Measurements from ENCODE around the gene ATP11A. TPM values are rescaled to one million over a fixed set of nuclear protein-coding genes. Genes with fewer than 3 reads are reported as not detected.
A peak's percentile ranks its signal among the peaks of the same experiment; 100 is the strongest.

ATP11A gene
- total RNA-seq, 1 experiment from 2014 or later, result 65.3 TPM

GRCh38 chr13:112692586-112692985 lies 2.7 kb downstream of the ATP11A start:
- Histone ChIP-seq H3K79me1 (ENCODE audit: insufficient read depth, low read depth, low read length, poor library complexity, severe bottlenecking) (peaks cover 5% of the 10 kb centered on the region), H3K4me1 (ENCODE audit: insufficient read depth, low read length) (peaks cover 6% of the 10 kb centered on the region; the same call in 1 of the 2 replicates), H3T11ph (ENCODE audit: low read length) (no peak overlapping the region), H3K79me2 (ENCODE audit: insufficient read depth, low read length) (peaks cover 13% of the 10 kb centered on the region; the same call in 1 of the 2 replicates), H4K8ac (replicated peaks; ENCODE audit: insufficient read length, low read depth, low read length) (no peak overlapping the region), H2BK12ac (ENCODE audit: insufficient read length, low read depth, low read length) (no peak overlapping the region), H3K23ac (ENCODE audit: insufficient read length, low read depth, low read length) (no peak overlapping the region), H2BK20ac (ENCODE audit: low read depth, low read length, poor library complexity, severe bottlenecking) (no peak overlapping the region), H3K23me2 (ENCODE audit: insufficient read length, low read depth, low read length, poor library complexity, severe bottlenecking) (peaks cover 12% of the 10 kb centered on the region), H2BK120ac (ENCODE audit: low read depth, low read length, poor library complexity, severe bottlenecking) (no peak overlapping the region), H3K14ac (ENCODE audit: insufficient read depth, low read length) (no peak overlapping the region), H3K4me2 (ENCODE audit: insufficient read depth, insufficient read length, low read length) (no peak overlapping the region), H3K56ac (ENCODE audit: insufficient read length, low read depth, low read length) (no peak overlapping the region), H2AK5ac (ENCODE audit: insufficient read length, low read length) (no peak overlapping the region), H3K9ac (ENCODE audit: extremely low read depth, insufficient read length, low read length) (no peak overlapping the region), H3K9me3 (ENCODE audit: control insufficient read depth, low read depth, low read length) (no peaks in the 10 kb centered on the region), H2BK5ac (ENCODE audit: insufficient read length, low read length) (no peak overlapping the region), H4K91ac (ENCODE audit: insufficient read length, low read depth, low read length) (no peak overlapping the region), H3K18ac (ENCODE audit: insufficient read length, low read depth, low read length) (no peak overlapping the region), H3K4ac (ENCODE audit: low read depth, low read length) (no peak overlapping the region), H2BK15ac (ENCODE audit: low read depth, low read length) (no peak overlapping the region), H3K27ac (ENCODE audit: insufficient read length, low read depth, low read length) (no peak overlapping the region), H3K27me3 (ENCODE audit: insufficient read depth, low read length) (no peaks in the 10 kb centered on the region), H4K5ac (ENCODE audit: insufficient read length, low read depth, low read length) (no peak overlapping the region), H2AFZ (ENCODE audit: low read length) (no peak overlapping the region), H4K20me1 (ENCODE audit: control insufficient read depth, insufficient read depth, insufficient read length) (no peaks in the 10 kb centered on the region)
- Mint-ChIP-seq H3K27me3 (ENCODE audit: low read depth) (peaks cover 10% of the 10 kb centered on the region), H3K36me3 (ENCODE audit: insufficient read depth in 1 of 3, low read depth in 3 of 3) (peaks cover 0 to 5% (median 0%) of the 10 kb centered on the region in 3 experiments; a peak in 4 of 7 replicates), H3K4me3 (peak overlapping the region in 1 of 2 experiments; percentile 89; a peak in 3 of 5 replicates), H3K27ac (no peak overlapping the region; a peak in 1 of 7 replicates), H3K9me3 (no peaks in the 10 kb centered on the region), H3K4me1 (peaks cover 50 to 60% of the 10 kb centered on the region in 2 experiments)
- TF ChIP-seq CTCF (conservative IDR thresholded peaks at IDR 0.05), result no peak
- no peak for DNase-seq
- no CpG with 5 or more reads among the region's 5 CpGs for WGBS (ENCODE audit: extremely low coverage, insufficient read length, low lambda C conversion rate)

All from H9 (cell line).